Umbilical cord (tissue), 2 donors: ENCODE results near the gene ARHGAP31. TPM values are rescaled to one million over a fixed set of nuclear protein-coding genes. Genes with fewer than 3 reads are reported as not detected.

ENCODE experiments used
- DNase-seq: peaks from one replicate; pipeline ENCODE4 v3.0.0-alpha.2; 2015; ENCODE audit warnings: low spot score
- total RNA-seq: library from RNA; depleted of rRNA; stranded (reverse); fragments of >200 nt; gene quantifications from one replicate; pipeline ENCODE4 v1.2.3, GENCODE V29; 2014; ENCODE audit warnings: low replicate concordance; ENCODE audit not compliant: insufficient read depth

The ARHGAP31 gene
- total RNA-seq, 1 donor from 2014 or later: 9.4 TPM

GRCh38 chr3:119437691-119438258, 143.6 kb downstream of the ARHGAP31 start:
- no peak for DNase-seq

GRCh38 chr3:119443179-119443578, 149.0 kb downstream of the ARHGAP31 start:
- no peak for DNase-seq

- DNase-seq: no peak
Observed at GRCh38 chr3:119444590-119444989, 150.4 kb downstream of the ARHGAP31 start.

GRCh38 chr3:119453822-119454221, 159.6 kb downstream of the ARHGAP31 start:
- DNase-seq: no peak

GRCh38 chr3:119456469-119456868, 162.3 kb downstream of the ARHGAP31 start:
- no peak for DNase-seq

- no peak for DNase-seq
Observed at GRCh38 chr3:119457246-119457645, 163.1 kb downstream of the ARHGAP31 start.

- peak; percentile 100 for DNase-seq
Observed at GRCh38 chr3:119463171-119464169, 169.3 kb downstream of the ARHGAP31 start, which contains the start of gene TMEM39A. Gene TMEM39A (minus strand): TSS chr3:119463615. CDS start chr3:119462074, 1,541 bp downstream.

- DNase-seq: no peak
Observed at GRCh38 chr3:119468041-119468440, 173.9 kb downstream of the ARHGAP31 start.

- peak; percentile 38 for DNase-seq
Observed at GRCh38 chr3:119469418-119470189, 175.4 kb downstream of the ARHGAP31 start.

Other genes with a start within 250 kb of the ARHGAP31 start
- gene TEX55, start 148.2 kb upstream of the ARHGAP31 start, total RNA-seq: not detected
- gene UPK1B, start 120.8 kb upstream of the ARHGAP31 start, total RNA-seq: 52.0 TPM
- gene B4GALT4, start 53.5 kb upstream of the ARHGAP31 start, total RNA-seq: 50.6 TPM
- 45.7 TPM for gene TMEM39A, start 169.2 kb downstream of the ARHGAP31 start, total RNA-seq
- 12.3 TPM for gene POGLUT1, start 174.6 kb downstream of the ARHGAP31 start, total RNA-seq
- gene TIMMDC1, start 204.2 kb downstream of the ARHGAP31 start, total RNA-seq: 27.2 TPM